Ascending aorta (tissue), 2 donors: ENCODE data around the gene ZNF789. TPM values are rescaled to one million over a fixed set of nuclear protein-coding genes. Genes with fewer than 3 reads are reported as not detected.

ENCODE experiments used
- DNase-seq, 2 donors: peaks; one replicate each; pipeline ENCODE4 v3.0.0-alpha.2; 2019; ENCODE audit warnings: low spot score in 2 of 2
- H3K27ac ChIP-seq, 2 donors: fragments of 200-600 bp; sonication (generic); one replicate each; pipeline ENCODE4 v1.5.1; 2016 to 2017; ENCODE audit warnings: mild to moderate bottlenecking in 1 of 2
- H3K27me3 ChIP-seq: fragments of 200-600 bp; sonication (generic); one replicate; pipeline ENCODE4 v1.5.1; 2017
- H3K36me3 ChIP-seq, 2 donors: fragments of 200-600 bp; sonication (generic); one replicate each; pipeline ENCODE4 v1.5.1; 2016
- H3K4me1 ChIP-seq, 2 donors: fragments of 200-600 bp; sonication (generic); one replicate each; pipeline ENCODE4 v1.5.1; 2016 to 2017; ENCODE audit warnings: mild to moderate bottlenecking in 1 of 2
- H3K4me3 ChIP-seq, 2 donors: fragments of 200-600 bp; sonication (generic); one replicate each; pipeline ENCODE4 v1.5.1; 2016 to 2017; ENCODE audit warnings: mild to moderate bottlenecking in 1 of 2
- H3K9me3 ChIP-seq, 2 donors: fragments of 200-600 bp; sonication (generic); one replicate each; pipeline ENCODE4 v1.5.1; 2016
- CTCF ChIP-seq, 3 experiments: fragments of 200-600 bp in 2 of 3; fragments of 450-650 bp in 1 of 3; sonication (generic) in 2 of 3; IDR thresholded peaks; one replicate each; pipeline ENCODE4 v1.5.1; 2016 to 2019; ENCODE audit warnings: antibody characterized with exemption in 3 of 3, mild to moderate bottlenecking in 1 of 3, moderate library complexity in 1 of 3
- intact Hi-C: fragments of 100-400 bp; cut with DNase I; formaldehyde crosslinking; loops from one replicate; pipeline ENCODE4 v1.15.1; 2023
- total RNA-seq: library from RNA; depleted of rRNA; stranded (reverse); fragments of >200 nt; gene quantifications from one replicate; pipeline ENCODE4 v1.1.0, GENCODE V29; 2016

The ZNF789 gene
- total RNA-seq, 1 donor from 2014 or later, result 4.2 TPM

DNA sequence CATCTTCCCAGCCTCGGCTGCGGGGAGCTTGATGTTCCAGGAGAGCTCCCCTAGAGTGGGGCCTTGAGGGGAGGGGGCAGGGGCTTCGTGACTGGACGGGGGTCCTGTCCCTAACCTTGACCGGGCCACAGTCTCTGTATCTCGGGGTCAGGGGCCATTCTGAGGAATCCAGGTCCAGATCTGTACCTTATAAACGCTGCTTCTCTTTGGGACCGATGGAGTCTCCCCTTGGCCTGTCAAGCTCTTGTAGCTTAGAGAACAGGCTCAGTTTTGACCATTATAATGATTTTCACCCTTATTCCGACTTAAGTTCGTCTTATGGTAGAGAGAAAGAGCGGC is 32.6 kb downstream of the ZNF789 start:
- H3K36me3 ChIP-seq, result peaks cover 0 to 2% of the 10 kb centered on the region in 2 donors
- no peaks in the 10 kb centered on the region for H3K9me3 ChIP-seq
- TF ChIP-seq CTCF (IDR thresholded peaks at IDR 0.05), result no peak
- no peak for DNase-seq
- intact Hi-C loops, result loop anchor here (2.0 to 10.0 kb wide), 2 partner anchors 48 to 1220 kb away; partner anchors contain the start of genes BRI3 and FAM200A
- peak overlapping the region; percentile 75 to 94 for H3K4me3 ChIP-seq
- no peaks in the 10 kb centered on the region for H3K27me3 ChIP-seq
- H3K27ac ChIP-seq, result peak overlapping the region; percentile 83 to 97
- peaks cover 9 to 27% of the 10 kb centered on the region in 2 donors for H3K4me1 ChIP-seq

- intact Hi-C loops, result no loop called here
- H3K4me3 ChIP-seq, result no peak overlapping the region
- H3K9me3 ChIP-seq, result no peaks in the 10 kb centered on the region
- no peaks in the 10 kb centered on the region for H3K4me1 ChIP-seq
- TF ChIP-seq CTCF (IDR thresholded peaks at IDR 0.05), result no peak
- H3K27ac ChIP-seq, result no peak overlapping the region
- no peak for DNase-seq
- no peaks in the 10 kb centered on the region for H3K27me3 ChIP-seq
- H3K36me3 ChIP-seq, result peaks cover 57 to 59% of the 10 kb centered on the region in 2 donors
Measured at GRCh38 chr7:99514050-99514449, 41.4 kb downstream of the ZNF789 start.

DNA sequence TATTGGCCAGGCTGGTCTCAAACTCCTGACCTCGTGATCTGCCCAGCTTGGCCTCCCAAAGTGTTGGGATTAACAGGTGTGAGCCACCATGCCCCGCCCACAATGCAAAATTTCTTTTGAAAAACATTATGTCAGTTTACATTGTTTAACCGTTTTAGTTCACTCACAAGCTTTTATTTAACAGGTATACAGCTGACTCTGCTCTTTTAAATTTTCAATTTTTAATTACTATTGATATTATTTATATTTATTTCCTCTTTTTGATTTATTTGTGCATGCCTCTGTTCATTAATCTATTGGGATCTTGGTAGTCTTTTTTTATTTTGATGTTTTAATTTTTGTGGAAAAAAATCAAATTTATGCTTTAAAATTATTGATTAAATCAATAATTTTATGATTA is 48.7 kb downstream of the ZNF789 start:
- no peak for DNase-seq
- intact Hi-C loops, result no loop called here

DNA sequence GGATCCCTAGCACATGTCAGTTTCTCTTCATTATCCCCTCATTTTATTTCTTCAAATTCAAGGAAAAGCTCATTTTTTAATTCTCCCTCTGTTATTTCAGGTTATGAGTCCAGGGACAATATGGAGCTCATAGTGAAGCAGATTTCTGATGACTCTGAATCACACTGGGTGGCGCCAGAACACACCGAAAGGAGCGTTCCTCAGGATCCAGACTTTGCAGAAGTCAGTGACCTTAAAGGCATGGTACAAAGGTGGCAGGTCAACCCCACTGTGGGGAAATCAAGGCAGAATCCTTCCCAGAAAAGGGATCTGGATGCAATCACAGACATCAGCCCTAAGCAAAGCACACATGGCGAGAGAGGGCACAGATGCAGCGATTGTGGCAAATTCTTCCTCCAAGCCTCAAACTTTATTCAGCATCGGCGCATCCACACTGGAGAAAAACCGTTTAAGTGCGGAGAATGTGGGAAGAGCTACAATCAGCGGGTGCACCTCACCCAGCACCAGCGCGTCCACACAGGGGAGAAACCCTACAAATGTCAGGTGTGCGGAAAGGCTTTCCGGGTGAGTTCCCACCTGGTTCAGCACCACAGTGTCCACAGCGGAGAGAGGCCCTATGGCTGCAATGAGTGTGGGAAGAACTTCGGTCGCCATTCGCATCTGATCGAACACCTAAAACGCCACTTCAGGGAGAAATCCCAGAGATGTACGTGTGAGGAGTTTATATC is 53.2 kb downstream of the ZNF789 start:
- Histone ChIP-seq H3K27ac (no peak overlapping the region), H3K4me1 (no peaks in the 10 kb centered on the region), H3K4me3 (no peak overlapping the region), H3K27me3 (no peaks in the 10 kb centered on the region), H3K9me3 (peaks cover 9 to 25% of the 10 kb centered on the region in 2 donors), H3K36me3 (peaks cover 66 to 76% of the 10 kb centered on the region in 2 donors)
- intact Hi-C loops, result no loop called here
- no peak for DNase-seq
- TF ChIP-seq CTCF (IDR thresholded peaks at IDR 0.05), result no peak

More for the DNA sequence above, 48.7 kb downstream of the ZNF789 start:
- Histone ChIP-seq H3K27me3 (no peaks in the 10 kb centered on the region), H3K4me1 (no peaks in the 10 kb centered on the region), H3K27ac (no peak overlapping the region), H3K36me3 (peaks cover 48 to 60% of the 10 kb centered on the region in 2 donors), H3K9me3 (no peaks in the 10 kb centered on the region), H3K4me3 (no peak overlapping the region)
- TF ChIP-seq CTCF (IDR thresholded peaks at IDR 0.05), result no peak

DNA sequence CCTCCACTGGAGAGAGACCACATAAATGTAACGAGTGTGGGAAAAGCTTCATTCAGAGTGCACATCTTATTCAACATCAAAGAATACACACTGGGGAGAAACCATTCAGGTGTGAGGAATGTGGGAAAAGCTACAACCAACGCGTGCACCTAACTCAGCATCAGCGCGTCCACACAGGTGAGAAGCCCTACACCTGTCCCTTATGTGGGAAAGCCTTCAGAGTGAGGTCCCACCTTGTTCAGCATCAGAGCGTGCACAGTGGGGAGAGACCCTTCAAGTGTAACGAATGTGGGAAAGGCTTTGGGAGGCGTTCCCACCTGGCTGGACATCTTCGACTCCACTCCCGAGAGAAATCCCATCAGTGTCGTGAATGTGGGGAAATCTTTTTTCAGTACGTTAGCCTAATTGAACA is 58.7 kb downstream of the ZNF789 start:
- no peak for DNase-seq
- H3K9me3 ChIP-seq, result peaks cover 39 to 66% of the 10 kb centered on the region in 2 donors

More for the DNA sequence above, 58.7 kb downstream of the ZNF789 start:
- H3K4me1 ChIP-seq, result no peaks in the 10 kb centered on the region
- intact Hi-C loops, result no loop called here
- TF ChIP-seq CTCF (IDR thresholded peaks at IDR 0.05), result no peak
- no peaks in the 10 kb centered on the region for H3K27me3 ChIP-seq
- H3K27ac ChIP-seq, result no peak overlapping the region
- peaks cover 63 to 70% of the 10 kb centered on the region in 2 donors for H3K36me3 ChIP-seq
- H3K4me3 ChIP-seq, result no peak overlapping the region
